Measurements from ENCODE around the gene DCDC2B. TPM values are rescaled to one million over a fixed set of nuclear protein-coding genes. Genes with fewer than 3 reads are reported as not detected.

The DCDC2B gene
- total and polyA plus RNA-seq, 9 of the 15 experiments (the other 6 are each of a cell fraction or from before 2014, with no cell fraction given) = not detected

DNA sequence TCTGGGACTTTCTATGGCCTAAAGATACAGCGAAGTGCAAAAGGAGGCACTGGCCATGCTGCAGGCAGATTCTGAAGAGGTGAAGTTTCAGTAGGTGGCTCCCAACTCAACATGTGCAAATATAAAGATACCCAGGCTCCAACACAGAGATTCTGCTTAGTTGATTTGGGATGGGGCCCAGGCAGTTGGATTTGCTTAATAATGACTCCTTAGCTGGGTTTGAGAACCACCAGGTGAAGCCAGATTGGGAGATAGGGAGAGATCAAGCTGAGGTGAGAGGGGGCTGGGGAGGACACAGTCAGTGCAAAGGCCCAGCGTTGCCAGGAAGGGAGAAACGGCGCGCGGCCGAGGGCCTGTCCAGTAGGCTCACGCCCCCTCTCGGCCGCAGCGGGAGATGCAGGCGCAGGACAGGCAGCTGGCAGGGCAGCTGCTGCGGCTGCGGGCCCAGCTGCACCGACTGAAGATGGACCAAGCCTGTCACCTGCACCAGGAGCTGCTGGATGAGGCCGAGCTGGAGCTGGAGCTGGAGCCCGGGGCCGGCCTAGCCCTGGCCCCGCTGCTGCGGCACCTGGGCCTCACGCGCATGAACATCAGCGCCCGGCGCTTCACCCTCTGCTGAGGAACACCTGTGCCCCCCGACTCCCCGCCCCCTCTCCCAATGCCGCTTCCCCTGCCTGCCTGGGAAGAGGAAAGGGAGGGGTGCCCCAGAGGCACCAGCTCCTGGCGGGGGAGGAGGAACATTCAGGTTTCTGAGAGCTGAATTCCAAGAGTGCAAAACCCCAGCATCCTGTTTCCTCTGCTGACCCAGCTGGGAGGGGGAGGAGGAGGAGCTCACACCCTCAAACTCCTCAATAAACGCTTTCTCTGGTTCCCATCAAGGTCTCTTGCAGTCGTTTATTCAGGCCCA lies 39.3 kb downstream of the DCDC2B start (continued):
- TF ChIP-seq REST (IDR thresholded peaks at IDR 0.05; ENCODE audit: borderline replicate concordance) (peak; percentile 78; the same call in 1 of the 2 replicates), REST (CRISPR knock-in tag; IDR thresholded peaks at IDR 0.05; ENCODE audit: low read depth) (no peak), CREM (IDR thresholded peaks at IDR 0.05; ENCODE audit: low read depth) (peak; percentile 63), ARID3B (CRISPR knock-in tag; IDR thresholded peaks at IDR 0.05; ENCODE audit: borderline replicate concordance) (no peak), RBM14 (IDR thresholded peaks at IDR 0.05; ENCODE audit: borderline replicate concordance, insufficient read depth, low read depth, low read length) (no peak), CXXC5 (CRISPR knock-in tag; IDR thresholded peaks at IDR 0.05) (peak; percentile 64), NRF1 (conservative IDR thresholded peaks at IDR 0.05 in 1 of 2, IDR thresholded peaks at IDR 0.05 in 1 of 2) (peak; percentile 65 to 73), CTBP1 (IDR thresholded peaks at IDR 0.05; ENCODE audit: borderline replicate concordance) (peak; percentile 83; the same call in 1 of the 2 replicates), RUNX1 (IDR thresholded peaks at IDR 0.05; ENCODE audit: low read depth) (peak; percentile 53; the same call in 1 of the 2 replicates)
- TF ChIP-seq, protein P1, sequence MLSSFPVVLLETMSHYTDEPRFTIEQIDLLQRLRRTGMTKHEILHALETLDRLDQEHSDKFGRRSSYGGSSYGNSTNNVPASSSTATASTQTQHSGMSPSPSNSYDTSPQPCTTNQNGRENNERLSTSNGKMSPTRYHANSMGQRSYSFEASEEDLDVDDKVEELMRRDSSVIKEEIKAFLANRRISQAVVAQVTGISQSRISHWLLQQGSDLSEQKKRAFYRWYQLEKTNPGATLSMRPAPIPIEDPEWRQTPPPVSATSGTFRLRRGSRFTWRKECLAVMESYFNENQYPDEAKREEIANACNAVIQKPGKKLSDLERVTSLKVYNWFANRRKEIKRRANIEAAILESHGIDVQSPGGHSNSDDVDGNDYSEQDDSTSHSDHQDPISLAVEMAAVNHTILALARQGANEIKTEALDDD (IDR thresholded peaks at IDR 0.05) = no peak
- TF ChIP-seq, protein P2, sequence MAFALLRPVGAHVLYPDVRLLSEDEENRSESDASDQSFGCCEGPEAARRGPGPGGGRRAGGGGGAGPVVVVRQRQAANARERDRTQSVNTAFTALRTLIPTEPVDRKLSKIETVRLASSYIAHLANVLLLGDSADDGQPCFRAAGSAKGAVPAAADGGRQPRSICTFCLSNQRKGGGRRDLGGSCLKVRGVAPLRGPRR (CRISPR knock-in tag; IDR thresholded peaks at IDR 0.05) = no peak

Measured in K562 (cell line).